Measurements from ENCODE around the gene DAAM2.

GRCh38 chr6:39861663-39862062, 69.5 kb downstream of the DAAM2 start:
- no peak for TF ChIP-seq YY1 (IDR thresholded peaks at IDR 0.05; ENCODE audit: insufficient read depth, insufficient read length)
- TF ChIP-seq ZNF274 (IDR thresholded peaks at IDR 0.05; ENCODE audit: low read depth, low read length) = no peak
- no peak for TF ChIP-seq SUZ12 (IDR thresholded peaks at IDR 0.05; ENCODE audit: extremely low read depth, insufficient read depth, insufficient read length)

Data from NT2/D1 (cell line).